ENCODE data around the gene GLRA1.

Gene GLRA1

DNA sequence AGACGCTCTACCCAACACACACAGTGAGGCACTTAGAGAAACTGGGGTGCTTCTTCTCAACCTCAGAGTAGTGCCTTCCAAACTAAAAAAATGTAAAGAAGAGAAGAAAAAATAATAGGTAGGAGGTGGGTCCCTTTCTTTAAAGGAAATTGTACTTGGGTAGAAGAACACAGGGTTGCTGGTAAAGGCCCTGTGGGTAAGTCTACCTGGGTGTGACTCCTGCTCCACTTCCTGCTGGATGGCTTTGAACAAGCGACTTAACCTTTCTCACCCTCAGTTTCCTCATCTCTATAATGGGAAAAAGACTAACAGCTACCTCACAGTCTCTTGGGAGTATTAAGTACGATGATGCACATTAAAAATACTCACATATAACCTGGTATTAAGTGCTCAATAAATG lies 32.1 kb upstream of the GLRA1 start:
- TF ChIP-seq, protein P1, sequence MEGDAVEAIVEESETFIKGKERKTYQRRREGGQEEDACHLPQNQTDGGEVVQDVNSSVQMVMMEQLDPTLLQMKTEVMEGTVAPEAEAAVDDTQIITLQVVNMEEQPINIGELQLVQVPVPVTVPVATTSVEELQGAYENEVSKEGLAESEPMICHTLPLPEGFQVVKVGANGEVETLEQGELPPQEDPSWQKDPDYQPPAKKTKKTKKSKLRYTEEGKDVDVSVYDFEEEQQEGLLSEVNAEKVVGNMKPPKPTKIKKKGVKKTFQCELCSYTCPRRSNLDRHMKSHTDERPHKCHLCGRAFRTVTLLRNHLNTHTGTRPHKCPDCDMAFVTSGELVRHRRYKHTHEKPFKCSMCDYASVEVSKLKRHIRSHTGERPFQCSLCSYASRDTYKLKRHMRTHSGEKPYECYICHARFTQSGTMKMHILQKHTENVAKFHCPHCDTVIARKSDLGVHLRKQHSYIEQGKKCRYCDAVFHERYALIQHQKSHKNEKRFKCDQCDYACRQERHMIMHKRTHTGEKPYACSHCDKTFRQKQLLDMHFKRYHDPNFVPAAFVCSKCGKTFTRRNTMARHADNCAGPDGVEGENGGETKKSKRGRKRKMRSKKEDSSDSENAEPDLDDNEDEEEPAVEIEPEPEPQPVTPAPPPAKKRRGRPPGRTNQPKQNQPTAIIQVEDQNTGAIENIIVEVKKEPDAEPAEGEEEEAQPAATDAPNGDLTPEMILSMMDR (conservative IDR thresholded peaks at IDR 0.05; ENCODE audit: low read length), result no peak
- H3K4me3 ChIP-seq (ENCODE audit: low read length), result no peak overlapping the region
- no peak for DNase-seq (ENCODE audit: low read depth)

- TF ChIP-seq, protein P1 (conservative IDR thresholded peaks at IDR 0.05; ENCODE audit: low read length), result no peak
- no peak overlapping the region for H3K4me3 ChIP-seq (ENCODE audit: low read length)
- no peak for DNase-seq (ENCODE audit: low read depth)
Observed at GRCh38 chr5:151954255-151954654, 29.6 kb upstream of the GLRA1 start.

DNA sequence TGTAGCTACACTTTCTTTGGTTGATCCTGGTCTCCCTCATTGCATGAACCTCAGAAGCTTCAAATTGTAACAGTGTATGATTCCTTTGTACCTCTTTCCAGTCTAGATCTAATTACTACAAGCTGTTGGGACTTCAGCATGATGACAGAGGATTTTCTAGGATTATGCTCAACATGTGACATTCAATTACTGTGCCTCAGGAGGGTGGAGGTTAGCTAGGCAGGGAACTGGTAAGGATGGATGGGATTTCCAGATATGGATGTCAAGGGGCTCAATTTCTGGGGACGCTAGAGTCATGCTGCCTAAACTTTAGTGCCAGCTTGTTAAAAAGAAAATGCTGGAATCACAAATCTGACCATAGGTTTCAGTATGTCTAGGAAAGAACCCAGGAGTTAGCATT lies 29.2 kb upstream of the GLRA1 start:
- no peak for DNase-seq (ENCODE audit: low read depth)

DNA sequence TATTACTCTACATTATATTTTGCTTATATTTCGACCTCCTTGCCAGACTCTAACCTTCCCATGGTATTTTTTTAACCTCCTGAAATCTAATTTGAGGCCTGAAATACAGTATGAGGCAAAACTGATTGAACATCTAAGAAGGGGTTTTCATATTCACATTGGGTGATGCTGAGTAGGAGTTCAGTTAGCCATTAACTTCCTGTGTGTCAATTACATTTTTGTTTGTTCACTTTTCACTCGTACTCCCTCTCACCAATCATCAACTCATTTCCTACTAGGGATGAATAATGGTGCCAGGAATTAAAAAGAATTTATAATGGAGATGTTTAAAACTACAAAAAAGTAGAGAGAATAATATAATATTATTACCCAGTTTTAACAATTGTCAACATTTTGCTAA lies 27.6 kb upstream of the GLRA1 start:
- no peak overlapping the region for H3K4me3 ChIP-seq (ENCODE audit: low read length)
- TF ChIP-seq, protein P1 (conservative IDR thresholded peaks at IDR 0.05; ENCODE audit: low read length), result no peak
- no peak for DNase-seq (ENCODE audit: low read depth)

More for the DNA sequence above, 29.2 kb upstream of the GLRA1 start:
- TF ChIP-seq, protein P1 (conservative IDR thresholded peaks at IDR 0.05; ENCODE audit: low read length), result no peak
- no peak overlapping the region for H3K4me3 ChIP-seq (ENCODE audit: low read length)

- TF ChIP-seq, protein P1 (conservative IDR thresholded peaks at IDR 0.05; ENCODE audit: low read length), result no peak
- no peak for DNase-seq (ENCODE audit: low read depth)
- H3K4me3 ChIP-seq (ENCODE audit: low read length), result no peak overlapping the region
Observed at GRCh38 chr5:151950706-151951105, 26.1 kb upstream of the GLRA1 start.

GRCh38 chr5:151949701-151950308 lies 25.2 kb upstream of the GLRA1 start:
- TF ChIP-seq, protein P1 (conservative IDR thresholded peaks at IDR 0.05; ENCODE audit: low read length), result no peak
- H3K4me3 ChIP-seq (ENCODE audit: low read length), result no peak overlapping the region
- no peak for DNase-seq (ENCODE audit: low read depth)

GRCh38 chr5:151949113-151949512 lies 24.5 kb upstream of the GLRA1 start:
- no peak overlapping the region for H3K4me3 ChIP-seq (ENCODE audit: low read length)
- TF ChIP-seq, protein P1 (conservative IDR thresholded peaks at IDR 0.05; ENCODE audit: low read length), result no peak
- no peak for DNase-seq (ENCODE audit: low read depth)
